Measurements from ENCODE around the gene ARRDC1.
A peak's percentile ranks its signal among the peaks of the same experiment; 100 is the strongest.
"Not testable (repeated sequence)": the region's sequence is repeated elsewhere in the genome, so short reads cannot be mapped to it uniquely, and the experiment has no call there.

The ARRDC1 gene

DNA sequence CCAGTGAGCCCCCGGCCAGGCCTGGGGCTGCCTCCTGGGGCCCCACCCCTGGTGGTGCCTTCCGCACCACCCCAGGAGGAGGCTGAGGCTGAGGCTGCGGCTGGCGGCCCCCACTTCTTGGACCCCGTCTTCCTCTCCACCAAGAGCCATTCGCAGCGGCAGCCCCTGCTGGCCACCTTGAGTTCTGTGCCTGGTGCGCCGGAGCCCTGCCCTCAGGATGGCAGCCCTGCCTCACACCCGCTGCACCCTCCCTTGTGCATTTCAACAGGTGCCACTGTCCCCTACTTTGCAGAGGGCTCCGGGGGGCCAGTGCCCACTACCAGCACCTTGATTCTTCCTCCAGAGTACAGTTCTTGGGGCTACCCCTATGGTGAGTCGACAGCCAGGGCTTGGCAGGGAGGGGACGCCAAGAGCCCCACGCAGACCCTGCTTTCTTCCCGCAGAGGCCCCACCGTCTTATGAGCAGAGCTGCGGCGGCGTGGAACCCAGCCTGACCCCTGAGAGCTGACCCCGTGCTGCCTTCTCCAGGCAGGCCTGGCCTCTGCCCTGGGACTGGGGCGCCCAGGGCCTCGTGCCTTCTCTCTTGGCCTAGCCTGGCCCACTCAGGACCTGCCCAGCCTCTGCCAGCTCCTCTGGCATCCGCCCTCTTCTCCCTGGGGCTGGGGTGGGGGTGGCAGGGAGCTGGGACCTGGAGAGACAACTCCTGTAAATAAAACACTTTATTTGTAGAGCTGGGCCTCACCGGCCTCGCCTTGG is 9.3 kb downstream of the ARRDC1 start:
- no peak for DNase-seq

DNA sequence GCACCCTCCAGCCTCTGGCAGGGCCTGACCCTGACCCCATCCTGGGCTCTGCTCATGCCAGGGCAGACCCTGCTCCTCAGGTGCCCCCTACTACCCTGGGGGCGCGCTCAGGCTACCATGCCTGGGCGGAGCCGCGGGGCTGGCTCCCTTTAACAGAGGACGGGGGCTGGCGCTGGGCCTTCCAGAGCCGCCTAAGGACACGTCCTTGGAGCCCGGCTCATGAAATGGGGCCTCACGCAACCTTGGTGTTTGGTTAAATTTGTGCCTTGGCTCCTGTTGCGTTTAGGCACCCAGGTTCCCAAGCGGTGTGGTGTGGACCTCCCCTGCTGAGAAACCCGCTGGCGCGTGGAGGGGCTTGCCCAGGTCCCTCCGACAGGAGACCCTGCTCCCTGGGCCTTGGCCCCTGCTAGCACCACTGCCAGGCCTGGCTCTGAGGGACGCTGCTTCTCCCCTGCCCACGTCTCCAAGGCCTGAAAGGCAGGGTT is 9.9 kb downstream of the ARRDC1 start:
- DNase-seq, result no peak

DNA sequence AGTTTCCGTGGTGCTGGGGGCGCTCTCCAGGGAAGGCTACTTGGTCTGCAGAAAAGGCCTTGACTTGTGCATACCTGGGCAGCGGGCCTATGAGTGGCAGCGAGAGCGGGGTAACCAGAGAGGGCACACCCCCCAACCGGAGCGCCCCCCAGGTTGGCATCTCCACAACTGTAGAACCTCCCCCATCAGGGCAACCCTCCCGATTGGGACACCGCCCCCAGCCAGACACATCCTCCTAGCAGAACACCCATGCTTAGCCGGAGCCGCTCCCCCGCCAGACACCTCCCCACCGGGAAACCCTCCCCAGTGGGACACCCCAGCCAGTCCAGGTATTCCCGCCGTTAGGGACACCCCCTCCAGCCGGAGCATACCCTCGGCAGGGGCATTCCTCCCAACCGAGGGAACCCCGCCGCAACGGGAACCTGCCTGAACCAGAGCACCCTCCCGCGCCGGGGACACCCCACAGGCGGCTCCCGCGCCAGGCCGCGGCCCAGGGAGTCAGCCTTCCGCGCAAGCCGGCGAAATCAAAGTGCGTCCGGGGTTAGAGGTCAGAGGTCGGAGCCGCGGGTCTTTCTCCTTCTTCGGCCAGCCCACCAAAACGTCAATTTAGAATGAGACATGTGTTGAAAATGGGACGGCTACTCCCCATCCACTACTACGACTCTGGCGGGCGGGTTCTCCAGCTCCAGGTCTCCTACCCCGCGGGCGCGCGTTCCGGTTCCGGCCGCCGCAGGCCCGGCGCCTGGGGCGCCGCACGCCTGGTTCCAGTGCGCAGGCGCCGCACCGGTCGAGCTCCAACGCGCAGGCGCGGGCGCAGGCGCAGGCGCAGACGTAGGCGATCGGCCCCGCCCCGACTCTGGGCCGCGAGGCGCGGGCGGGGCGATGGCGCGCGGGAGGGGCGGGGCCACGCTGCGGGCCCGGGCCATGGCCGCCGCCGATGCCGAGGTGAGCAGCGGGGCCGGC is 12.9 kb downstream of the ARRDC1 start, which contains the start of gene EHMT1:
TSS of gene EHMT1 (plus strand) at position 901 of the 963 bp plus-strand sequence. CDS start at position 925, 24 bp downstream.
- DNase-seq, result peak; percentile 61 to 81

DNA sequence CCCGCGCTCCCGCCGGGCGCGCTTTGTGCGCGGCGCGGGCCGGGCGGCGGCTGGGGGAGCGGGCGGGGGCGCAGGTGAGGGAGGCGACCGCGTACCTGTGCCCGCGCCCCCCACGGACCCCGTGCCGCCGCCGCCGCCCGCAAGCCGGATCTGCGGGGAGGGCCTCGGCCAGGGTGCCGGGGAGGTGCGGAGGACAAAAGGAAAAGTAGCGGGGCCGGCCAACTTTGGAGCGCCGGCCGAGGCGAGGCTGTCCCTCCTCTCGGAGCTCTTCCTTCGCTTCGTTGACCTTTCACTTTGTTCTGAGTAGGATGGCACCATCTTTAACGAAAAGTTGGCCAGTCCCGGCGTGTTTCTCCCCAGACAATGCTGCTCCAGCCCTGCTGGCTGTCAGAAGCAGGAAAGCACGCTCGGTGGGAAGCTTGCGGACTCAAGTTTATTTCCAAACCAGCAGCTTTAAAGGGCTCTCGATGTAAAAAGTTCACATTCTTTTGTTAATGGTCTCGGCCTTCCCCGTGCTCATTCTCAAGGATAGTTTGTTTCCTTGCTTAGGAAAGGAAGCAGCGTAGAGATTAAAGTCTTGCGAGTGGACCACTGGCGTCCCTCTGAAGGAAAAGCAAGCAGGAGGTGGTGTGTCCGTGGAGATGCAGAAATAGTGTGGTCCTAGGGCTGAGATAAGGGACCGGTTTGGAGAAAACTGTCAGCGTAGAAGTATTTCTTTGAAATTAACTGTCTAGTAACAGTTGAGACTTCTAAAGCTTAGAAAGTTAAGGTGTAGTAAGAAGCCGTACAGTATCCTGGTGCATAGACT is 14.0 kb downstream of the ARRDC1 start:
- DNase-seq, result no peak

DNA sequence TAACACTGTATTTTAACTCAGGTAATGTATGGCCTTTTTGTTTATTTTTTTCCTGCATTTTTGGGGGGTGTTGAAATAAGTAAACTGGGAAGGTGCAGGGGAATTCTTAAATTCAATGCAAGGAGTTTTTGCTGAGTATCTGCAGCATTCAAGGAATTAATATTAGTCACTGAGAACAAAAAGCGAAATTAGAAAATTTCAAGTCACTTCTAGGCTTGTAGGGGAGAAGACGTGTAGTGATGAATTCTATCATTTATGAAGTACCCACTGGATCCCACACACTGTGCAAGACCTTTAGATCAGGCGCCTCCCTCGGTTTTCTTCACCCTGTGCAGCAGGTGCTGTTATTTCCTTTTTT is 14.5 kb downstream of the ARRDC1 start:
- DNase-seq, result no peak

DNA sequence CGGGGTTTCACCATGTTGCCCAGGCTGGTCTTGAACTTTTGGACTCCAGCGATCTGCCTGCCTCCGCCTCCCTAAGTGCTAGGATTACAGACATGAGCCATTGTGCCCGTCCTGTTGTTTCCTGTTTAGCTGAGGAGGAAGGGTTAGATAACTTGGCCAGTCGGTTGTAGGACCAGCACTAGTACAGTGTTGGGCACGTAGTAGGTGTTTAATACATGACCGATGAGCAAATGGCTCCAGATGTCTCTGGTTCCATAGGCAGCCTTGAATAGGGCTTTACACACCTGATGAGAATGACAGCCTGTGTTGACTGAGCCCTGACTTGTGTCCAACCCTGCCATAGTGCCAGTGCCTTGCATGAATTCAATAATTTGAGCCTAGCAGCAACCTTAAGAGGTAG is 15.1 kb downstream of the ARRDC1 start:
- DNase-seq, result no peak

DNA sequence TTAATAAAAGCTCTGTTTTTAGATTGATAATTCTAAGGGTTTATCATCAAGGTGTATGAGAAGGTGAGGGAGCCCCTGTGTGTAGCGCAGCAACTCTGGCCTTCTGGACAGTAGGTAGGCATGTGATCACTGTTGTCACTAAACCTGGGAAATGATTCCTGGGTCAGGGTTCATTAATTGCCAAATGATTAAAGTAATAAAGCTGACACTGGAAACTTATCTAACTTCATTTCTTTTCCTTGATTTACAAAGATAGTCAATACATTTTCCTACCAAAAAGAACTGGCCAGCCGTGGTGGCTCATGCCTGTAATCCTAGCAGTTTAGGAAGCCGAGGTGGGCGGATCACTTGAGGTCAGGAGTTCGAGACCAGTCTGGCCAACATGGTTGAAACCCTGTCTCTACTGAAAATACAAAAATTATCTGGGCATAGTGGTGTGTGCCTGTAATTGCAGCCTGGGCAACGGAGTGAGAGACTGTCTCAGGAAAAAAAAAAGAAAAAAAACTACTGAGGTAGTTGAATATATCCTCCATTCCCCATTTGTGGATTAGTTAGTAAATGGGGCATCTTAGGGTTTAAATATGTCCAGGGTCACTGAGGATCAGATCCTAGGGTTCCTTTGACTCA is 15.8 kb downstream of the ARRDC1 start:
- no peak for DNase-seq

DNA sequence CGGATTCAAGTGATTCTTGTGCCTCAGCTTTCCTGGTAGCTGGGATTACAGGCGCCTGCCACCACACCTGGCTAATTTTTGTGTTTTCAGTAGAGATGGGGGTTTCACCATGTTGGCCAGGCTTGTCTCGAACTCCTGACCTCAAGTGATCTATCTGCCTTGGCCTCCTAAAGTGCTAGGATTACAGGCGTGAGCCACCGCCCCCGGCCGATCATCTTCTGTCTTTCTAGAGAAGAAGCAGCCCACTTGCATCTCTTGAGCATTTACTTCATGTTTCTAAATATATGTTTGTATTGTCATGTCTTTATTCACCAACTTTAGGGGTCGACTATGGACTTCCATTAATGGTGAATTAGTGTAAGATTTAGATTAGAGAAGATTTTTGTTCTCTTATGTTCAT is 16.7 kb downstream of the ARRDC1 start:
- not testable (repeated sequence) for DNase-seq

DNA sequence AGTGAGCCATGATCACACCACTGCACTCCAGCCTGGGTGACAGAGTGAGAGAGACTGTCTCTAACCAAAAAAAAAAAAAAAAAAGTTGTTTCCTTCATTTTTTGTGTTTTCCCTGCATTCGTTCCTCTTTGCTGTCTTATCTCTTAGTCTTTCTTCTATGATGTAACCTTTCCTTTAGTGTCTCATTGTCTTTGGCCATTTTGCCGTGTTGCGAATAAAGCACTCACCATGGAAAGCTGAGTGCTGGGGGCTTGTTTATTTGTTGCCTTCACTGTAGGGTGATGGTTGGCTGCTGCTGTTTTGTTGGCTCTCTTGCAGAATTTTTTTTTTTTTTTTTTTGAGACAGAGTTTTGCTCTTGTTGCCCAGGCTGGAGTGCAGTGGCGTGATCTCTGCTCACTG is 21.0 kb downstream of the ARRDC1 start:
- DNase-seq, result no peak

DNA sequence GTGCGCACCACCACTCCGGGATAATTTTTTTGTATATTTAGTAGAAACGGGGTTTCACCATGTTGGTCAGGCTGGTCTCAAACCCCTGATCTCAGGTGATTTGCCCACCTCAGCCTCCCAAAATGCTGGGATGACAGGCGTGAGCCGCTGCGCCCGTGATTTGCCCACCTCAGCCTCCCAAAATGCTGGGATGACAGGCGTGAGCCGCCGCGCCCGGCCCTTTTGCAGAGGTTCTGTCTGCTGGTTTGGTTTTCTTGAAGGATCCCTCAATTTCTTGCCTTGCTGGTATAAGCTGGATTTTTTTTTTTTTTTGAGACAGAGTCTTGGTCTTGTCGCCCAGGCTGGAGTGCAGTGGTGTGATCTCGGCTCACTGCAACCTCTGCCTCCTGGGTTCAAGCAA is 21.9 kb downstream of the ARRDC1 start:
- DNase-seq, result not testable (repeated sequence)

DNA sequence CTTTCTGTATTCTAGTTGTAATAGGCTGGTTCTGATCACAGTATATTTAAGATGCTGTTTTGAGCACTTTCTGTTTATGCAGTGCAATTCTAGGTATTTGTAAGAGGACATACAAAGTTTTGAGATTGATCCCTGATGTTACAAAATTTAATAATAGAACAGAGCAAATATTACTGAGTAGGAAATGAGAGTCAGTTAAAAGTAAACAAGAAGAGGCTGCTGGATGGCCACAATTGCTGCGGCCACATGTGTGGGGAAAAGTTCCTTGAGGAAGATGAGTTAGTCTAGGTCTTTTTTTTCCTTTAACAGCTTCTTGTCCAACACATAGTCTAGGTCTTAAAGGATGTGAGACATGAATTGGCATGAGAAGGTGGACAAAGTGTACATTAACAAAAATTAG is 24.6 kb downstream of the ARRDC1 start:
- no peak for DNase-seq

DNA sequence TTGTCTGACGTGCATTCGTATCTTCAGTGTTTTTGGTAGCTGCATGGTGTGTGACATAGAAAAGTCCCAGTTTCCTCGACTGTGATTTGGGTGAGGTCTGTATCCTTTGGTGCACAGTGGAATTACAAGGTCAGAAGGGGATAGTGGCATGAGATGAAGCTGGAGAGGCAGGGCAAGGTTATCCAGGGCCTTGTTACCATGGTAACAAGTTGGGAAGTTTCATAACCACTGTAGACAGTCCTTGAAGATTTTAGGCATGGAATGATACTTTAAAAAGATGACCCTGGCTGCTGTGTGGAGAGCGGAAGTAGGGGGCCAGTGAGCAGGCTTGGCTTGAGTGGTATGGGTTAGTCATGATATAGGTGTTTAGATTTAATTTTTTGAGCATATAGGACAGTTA is 25.2 kb downstream of the ARRDC1 start:
- DNase-seq, result no peak

DNA sequence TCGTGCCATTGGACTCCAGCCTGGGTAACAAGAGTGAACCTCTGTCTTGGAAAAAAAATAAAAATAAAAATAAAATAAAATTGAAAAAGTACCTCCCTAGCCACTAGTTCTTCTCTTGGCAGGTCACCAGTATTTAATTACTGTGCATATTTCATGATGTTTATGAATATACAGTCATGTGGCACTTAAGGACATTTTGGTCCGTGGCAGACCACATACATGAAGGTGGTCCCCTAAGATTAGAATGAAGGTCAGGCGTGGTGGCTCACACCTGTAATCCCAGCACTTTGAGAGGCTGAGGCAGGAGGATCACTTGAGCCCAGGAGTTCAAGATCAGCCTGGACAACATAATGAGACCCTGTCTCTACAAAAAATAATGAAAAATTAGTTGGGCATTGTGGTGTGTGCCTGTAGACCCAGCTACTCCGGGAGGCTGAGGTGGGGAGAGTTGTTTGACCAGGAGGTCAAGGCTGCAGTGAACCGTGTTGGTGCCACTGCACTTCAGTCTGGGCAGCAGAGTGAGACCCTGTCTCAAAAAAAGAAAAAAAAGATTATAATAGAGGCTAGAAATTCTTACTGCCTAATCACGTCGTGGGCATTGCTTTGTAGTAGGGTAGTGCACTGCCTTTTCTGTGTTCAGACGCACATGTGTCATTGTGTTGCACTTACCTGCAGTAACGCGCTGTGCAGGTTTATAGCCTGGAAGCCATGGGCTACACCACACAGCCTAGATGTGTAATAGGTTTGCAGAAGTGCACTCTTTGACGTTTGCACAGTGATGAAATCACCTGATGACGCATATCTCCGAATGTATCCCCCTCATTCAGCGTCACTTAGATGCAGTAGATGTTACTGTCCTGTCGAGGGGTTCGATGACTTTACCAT is 26.1 kb downstream of the ARRDC1 start:
- DNase-seq, result no peak

DNA sequence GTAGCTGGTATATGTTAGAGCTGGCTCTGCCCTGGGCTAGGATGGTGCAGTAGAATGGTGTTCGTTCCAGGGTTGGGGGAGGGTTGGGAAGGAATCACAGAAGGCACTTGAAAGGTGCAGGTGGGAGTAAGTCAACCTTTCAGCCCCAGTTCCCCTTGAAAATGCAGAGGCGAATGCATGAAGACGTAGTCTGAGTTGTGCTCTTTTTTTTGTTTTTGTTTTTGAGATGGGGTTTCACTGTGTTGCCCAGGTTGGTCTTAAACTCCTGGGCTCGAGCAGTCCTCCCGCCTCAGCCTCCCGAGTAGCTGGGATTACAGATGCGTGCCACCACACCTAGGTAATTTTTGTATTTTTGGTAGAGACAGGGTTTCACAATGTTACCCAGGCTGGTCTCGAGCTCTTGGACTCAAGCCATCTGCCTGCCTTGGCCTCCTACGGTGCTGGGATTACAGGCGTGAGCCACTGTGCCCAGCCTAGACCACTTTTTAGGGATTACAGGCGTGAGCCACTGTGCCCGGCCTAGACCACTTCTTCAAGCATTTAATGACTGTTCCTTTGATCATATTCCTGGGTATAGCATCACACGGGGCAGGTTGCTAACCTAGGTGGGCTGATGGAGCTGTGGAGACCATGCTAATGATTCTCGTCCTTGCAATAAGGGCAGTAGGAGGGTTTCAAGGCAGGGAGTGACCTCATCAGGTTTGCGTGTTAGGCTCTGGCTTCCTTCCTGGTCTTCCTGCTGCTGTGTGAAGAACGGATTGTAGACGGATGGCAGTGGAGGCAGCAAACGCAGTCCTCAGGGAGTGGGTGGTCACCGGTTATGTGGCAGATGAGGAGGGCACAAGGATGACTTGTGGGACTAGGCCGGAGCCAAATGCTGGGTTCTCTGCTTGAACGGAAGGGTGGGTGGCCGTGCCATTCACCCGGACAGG is 27.0 kb downstream of the ARRDC1 start:
- no peak for DNase-seq

DNA sequence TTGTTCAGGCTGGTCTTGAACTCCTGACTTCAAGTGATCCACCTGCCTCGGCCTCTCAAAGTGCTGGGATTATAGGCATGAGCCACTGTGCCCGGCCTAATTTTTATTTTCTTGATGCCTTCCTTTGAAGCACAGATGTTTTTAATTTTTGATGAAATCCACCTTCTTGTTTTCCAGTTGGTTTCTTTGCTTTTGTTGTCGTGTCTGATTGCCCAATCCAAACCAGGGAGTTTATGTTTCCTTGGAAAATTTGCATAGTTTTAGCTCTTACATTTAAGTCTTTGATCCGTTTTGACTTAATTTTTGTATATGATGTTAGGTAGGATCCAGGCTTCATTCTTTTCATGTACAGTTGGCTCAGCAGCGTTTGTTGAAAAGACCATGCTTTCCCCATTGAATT is 28.5 kb downstream of the ARRDC1 start:
- DNase-seq, result no peak

DNA sequence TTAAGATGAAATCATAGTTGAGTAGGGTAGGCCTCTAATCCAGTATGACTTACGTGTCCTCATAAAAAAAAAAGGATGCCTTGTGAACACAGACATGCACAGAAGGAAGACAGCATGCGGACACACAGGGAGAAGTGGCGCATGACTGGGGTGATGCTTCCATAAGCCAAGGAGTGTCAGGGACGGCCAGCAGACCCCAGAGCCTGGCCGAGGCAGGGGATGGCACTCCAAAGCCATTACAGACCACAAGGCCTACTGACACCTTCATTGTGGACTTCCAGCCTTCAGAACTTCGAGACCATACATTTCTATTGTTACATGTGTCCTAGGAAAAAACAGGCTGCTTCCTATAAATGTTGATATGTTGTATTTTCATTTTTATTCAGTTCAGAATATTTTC is 33.2 kb downstream of the ARRDC1 start:
- no peak for DNase-seq

DNA sequence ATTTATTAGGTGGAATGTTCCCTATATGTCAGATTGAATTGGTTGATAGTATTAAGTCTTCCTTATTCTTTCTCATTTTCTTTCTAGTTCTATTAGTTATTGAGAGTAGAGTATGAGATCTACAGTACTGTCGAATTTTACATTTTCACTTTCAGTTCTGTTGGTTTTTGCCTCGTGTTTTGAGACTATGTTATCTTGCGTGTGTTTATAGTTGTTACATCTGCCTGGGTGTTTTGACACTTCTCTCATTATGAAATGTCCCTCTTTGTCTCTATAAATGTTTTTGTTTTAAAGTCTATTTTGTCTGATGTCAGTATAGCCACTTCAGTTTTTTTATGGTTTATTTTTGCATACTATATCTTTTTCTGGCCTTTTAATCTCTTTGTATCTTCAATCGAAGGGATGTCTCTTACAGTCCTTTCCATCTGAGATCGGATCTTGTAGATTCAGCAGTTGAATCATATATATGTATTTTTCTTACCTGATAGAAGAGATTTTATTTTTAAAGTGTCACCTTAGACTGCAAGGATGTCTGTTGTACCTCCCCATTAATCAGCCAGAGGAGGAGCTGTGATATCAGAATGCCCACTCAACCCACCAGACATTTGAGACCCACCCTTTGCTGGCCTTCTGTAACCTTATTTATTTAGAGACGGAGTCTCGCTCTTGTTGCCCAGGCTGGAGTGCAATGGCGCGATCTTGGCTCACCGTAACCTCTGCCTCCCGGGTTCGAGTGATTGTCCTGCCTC is 34.0 kb downstream of the ARRDC1 start:
- no peak for DNase-seq

DNA sequence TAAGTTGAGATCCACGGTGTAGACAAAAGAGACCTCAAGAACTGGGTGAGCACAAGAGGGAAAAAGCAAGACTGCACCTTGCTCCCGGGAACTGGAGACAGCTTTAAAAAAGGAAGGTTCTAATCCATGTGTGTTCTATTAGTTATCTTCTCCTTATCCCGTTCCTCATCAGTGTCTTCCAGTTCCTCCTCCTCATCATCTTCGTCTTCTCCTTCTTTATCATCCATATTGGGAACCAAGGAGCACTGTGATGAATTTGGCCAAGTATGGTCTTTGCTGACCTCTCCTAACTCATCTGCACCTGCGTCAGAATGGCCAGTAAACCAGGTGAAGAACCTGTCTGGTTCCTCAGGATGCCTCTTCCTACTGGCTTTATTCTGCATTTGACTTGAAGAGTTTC is 35.4 kb downstream of the ARRDC1 start:
- no peak for DNase-seq

DNA sequence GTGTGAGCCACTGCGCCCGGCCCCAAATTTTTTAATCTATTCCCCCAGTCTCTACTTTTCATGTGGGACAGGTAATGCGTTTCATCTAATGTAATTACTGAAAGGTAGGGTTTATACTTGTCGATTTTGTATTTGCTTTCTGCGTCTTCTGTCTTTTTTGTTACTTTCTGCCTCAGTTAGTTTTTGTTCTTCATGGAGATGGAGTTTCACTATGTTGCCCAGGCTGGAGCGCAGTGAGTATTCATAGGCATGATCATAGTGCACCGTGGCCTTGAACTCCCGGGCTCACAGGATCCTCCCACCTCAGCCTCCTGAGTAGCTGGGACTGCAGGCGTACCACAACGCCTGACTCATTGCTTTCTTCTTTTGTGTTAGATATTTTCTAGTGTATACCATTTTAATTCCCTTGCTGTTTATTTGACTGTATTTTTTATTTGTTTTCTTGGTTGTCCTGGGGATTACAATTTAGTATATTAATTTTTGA is 36.7 kb downstream of the ARRDC1 start:
- no peak for DNase-seq

Data from SHP77 (cell line).